ENCODE results near the gene FCRL5. TPM values are rescaled to one million over a fixed set of nuclear protein-coding genes. Genes with fewer than 3 reads are reported as not detected.
"Not testable (repeated sequence)": the region's sequence is repeated elsewhere in the genome, so short reads cannot be mapped to it uniquely, and the experiment has no call there.

Gene FCRL5
- total RNA-seq, 1 donor from 2014 or later, result 0.13 TPM

DNA sequence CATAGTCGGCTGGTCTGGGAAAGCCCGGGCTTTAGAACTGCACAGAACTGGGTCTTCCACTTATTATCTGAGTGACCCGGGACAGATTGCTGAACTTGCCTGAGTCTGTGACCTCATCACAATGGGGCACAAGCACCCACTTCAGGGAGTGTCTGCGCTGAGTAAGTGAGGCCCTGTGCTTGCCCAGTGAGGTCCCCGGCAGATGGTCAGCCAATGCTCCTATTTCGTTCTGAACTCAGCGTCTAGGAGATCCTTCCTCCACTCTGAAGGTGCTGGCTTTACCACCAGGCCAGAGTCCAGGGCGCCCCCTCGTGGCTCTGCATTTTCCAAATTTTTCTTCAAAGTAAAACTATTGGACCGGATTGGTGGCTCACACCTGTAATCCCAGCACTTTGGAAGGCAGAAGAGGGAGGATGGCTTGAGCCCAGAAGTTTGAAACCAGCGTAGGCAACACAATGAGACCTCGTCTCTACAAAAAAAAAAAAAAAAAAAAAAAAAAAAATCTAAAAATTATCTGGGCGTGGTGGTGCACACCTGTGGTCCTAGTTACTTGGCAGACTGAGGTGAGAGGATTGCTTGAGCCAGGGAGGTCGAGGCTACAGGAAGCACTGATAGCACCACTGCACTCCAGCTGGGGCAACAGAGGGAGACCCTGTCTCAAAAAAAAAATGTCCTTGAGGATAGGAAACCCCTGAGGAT is 61.7 kb downstream of the FCRL5 start:
- DNase-seq (ENCODE audit: low spot score), result no peak

DNA sequence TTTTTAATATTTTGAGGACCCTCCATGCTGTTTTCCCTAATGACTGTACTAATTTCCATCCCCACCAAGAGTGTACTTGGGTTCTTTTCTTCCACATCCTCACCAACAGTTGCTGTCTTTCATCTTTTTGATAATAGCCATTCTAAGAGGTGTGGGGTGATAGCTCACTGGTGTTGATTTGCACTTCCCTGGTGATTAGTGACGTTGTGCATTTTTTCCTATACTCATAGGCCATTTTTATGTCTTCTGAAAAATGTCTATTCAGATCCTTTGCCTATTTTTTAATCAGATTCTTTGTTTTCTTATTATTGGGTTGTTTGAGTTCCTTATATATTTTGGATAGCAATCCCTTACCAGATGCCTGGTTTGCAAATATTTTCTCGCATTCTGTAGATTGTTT is 64.2 kb downstream of the FCRL5 start:
- DNase-seq (ENCODE audit: low spot score), result no peak

DNA sequence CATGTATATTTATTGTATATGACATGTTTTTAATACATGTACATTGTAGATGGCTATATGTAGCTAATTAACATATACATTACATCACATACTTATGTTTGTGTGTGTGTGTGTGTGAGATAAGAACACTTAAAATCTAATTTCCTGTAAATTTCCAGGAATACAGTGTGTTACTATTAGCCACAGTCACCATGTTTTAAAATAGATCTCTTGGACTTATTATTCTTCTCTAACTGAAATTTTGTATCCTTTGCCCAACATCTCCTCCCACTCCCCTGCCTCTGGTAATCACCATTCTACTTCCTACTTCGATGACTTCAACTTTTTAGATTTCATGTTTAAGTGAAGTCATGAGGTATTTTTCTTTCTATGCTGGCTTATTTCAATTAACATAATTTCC is 64.8 kb downstream of the FCRL5 start:
- DNase-seq (ENCODE audit: low spot score), result no peak

DNA sequence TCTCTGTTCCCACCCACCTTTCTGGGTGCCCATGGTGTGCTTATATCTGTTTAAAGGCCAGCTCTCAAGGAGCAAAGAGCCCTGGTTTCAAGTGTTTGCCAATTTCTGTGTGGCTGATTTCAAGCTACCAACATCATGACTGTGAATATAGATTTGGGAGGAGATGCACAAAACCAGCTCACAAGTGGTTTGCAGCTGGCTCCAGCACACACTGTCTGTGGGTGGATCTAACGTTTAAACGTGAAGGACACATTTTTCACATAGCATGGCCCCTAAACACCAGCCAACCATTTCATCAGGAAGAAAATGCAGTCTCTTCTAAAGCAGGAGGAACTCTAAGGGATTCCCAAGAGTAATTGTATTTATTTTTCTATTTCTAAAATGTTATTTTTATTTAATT is 65.2 kb downstream of the FCRL5 start:
- no peak for DNase-seq (ENCODE audit: low spot score)

DNA sequence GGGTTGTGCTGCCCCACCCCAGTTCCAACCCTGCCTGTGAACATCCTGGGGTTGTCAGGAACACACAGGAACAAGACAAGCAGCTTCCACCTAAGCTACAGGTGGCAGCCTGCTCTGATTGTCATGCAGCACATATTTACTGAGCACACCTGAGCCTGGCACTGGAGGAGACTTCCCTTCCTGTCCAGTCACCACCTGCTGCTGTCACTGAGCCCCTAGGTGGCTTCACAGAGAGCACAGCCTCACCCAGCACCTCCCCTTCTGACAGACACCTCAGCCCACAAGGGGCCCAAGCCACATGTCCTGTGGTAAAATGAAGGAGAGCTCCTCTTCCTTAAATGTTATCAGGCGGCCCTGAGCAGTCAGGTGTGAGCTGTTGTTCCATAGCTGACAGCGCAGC is 65.9 kb downstream of the FCRL5 start:
- not testable (repeated sequence) for DNase-seq (ENCODE audit: low spot score)

DNA sequence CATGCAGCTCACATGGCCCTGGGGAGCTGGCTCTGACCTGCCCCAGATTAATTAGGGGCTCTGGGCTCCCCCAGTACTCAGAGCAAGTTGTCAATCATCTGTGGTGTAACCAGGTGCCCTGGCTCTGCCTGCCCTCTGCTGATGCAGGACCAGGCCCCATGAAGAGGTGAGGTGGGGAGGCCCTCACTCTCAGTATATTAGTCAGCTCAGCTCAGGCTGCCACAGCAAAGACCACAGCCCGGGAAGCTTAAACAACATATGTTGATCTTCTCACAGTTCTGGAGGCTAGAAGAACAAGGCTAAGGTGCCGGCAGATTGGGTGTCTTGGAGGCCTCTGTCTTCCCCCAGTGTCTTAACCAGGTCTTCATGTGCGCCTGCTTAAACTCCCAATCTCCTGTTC is 66.5 kb downstream of the FCRL5 start:
- no peak for DNase-seq (ENCODE audit: low spot score)

DNA sequence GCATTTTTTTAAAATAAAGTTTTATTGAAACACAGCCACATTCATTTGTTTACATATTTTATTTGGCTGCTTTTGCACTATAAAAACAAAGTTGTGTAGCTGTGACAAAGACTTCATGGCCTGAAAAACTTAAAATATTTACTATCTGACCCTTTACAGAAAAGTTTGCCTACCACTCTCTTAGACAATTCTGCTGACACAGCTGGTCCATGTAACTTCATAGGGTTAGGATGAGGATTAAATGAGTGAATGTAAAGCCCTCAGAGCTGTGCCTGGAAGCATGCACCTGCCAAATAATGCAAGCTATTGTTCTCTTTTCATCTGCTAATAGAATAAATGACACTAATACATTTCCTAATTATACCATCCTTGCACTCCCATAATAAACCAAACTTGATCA is 67.7 kb downstream of the FCRL5 start:
- DNase-seq (ENCODE audit: low spot score), result no peak

DNA sequence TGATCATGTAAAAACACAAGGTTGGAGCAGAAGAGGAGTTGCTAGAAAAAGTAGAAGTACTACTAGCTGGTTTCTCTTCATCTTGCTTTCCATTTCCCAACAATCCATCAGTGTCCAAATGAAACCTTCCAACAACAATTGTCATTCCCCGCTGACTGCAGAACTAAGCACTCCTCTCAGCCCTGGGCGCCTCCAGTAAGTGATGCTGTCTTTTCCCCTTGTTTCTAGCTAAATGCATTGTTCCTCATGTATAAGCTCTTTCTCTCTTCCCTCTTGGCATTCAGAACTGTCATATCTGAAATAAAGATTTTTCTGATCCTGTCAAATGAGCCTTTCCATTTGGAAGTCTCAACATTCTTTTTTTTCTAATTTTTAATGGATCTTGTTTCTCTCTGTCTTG is 68.7 kb downstream of the FCRL5 start:
- DNase-seq (ENCODE audit: low spot score), result no peak

DNA sequence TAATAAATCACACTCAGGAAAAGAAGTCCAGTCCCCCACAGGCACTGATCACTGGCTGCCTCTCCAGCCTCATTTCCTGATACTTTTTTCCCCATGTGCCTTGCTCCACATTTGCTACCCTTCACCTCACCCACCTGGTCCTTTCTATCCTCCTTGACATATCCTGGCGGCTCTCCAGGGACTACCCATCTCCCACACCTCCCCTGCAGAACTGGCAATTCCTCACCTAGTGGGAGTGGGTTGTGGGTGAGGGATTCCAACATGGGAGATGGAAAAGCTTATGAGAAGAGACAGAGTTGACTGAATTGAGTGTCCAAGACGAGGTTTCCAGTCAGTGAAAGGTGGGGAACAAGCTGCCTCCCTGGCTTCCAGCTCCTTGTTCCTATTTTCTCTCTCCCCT is 69.6 kb downstream of the FCRL5 start:
- DNase-seq (ENCODE audit: low spot score), result no peak

DNA sequence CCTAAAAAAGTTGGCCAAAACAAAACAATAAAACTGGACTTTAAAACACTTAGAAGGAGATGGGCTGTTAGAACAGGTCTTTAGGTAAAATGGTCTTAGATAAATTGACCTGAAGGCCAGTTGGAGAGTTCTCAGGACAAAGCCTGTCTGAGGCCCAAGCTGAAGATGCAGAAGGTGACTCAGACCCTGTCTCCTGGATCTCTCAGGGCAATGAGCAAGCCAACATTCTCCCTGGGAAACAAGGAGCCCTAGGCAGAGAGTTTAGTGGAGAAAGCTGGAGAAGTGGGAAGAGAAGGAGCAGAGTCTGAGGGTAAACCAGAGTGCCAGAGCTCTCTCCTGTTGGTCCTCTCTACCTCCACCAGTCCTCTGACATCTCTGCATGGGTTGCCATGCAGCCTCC is 70.1 kb downstream of the FCRL5 start:
- DNase-seq (ENCODE audit: low spot score), result no peak

DNA sequence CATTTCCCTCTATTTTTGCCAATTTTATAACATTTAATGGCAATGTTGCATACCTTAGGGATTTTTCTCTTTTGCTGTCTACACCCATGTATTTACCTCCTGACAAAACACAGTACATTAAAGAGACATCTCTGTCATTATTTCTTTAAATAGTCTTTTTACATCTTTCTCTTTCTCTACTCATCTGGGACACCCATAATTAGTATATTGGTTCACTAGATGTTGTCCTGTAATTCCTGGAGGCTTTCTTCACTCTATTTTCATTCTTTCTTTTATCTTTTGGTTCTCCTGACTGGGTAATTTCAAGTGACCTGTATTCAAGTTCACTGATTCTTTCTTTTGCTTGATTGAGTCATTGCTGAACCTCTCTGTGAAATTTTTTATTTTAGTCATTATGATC is 74.3 kb downstream of the FCRL5 start:
- DNase-seq (ENCODE audit: low spot score), result no peak

DNA sequence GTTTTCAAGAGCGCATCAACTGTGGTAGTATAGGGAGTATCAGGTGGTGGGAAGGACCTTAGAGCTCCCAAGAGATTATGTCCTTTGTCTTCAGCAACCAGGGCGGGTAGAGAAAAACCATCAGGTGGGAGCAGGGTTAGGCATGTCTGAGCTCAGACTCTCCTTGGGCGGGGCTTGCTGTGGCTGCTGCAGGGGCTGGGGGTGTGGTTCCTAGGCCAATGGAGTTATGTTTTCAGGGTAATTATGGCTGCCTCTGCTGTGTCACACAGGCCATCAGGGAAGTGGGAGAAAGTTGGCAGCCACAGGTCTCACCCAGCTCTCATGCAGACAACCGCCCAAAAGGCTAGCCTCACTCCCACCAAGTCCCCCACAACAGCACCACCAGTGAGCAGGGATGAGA is 74.9 kb downstream of the FCRL5 start:
- no peak for DNase-seq (ENCODE audit: low spot score)

DNA sequence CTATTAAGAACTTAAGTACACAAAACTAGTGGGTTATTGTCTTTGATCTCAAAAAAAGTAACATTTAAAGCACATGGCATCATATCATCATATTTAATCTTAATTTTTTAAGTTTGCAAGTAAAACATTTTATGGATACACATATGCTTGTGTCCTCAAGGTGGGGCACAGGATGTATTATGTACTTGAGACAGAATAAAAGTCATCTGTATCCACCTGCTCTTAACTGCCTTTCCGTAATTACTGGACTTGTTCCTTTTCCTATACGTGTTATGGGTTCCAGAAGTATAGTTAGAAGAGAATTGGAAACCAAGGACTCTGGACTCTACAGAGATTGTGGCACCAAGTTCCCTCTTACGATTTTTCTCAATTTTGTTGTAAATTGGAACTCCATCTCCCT is 79.4 kb downstream of the FCRL5 start:
- no peak for DNase-seq (ENCODE audit: low spot score)

DNA sequence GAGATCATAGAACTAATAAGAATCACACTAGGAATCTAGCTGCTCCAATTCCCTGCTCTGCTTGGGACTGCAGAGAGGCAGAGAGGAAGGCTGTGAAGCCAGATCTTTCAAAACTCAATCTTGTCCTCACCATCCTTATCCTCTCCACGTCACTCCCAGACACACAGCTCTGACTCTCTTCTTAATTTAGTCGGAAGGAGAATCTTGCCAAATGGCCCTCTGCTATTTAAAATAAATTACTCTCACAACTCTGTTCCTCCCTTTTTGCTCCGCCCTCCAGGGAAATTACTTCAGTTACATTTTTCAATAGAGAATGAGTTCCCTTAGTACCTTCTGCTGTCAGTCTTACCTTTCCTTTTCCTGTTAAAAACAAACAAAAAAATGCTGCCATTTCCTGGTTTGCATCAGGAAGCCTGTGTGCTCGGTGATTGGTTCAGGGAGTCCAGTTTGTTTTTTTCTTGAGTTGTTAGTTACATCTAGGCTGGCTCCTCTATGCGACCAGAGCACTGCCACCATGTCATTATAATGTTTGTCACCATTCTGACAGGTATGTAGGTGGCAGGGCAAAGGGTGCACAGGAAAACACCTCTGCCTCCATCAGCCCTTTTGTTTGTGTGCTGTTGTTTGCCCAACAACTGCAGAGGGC is 80.1 kb downstream of the FCRL5 start:
- DNase-seq (ENCODE audit: low spot score), result no peak

DNA sequence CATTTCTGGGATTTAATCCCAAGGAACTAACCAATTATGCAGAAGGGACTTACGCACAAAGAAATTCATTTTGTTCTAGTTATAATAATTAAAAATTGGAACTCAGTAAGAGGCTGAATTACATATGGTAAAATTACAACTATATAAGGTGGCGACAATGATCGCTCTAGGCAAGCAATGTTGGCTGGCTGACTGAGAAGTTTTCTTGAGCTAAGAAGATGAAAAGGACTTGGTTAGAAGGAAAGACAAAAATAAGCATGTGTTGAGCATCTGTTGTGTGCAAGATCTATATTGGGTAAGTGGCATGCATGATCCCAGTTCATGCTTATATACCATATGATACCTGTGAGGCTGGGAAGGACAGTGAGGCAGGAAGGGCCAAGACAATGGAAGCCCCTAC is 80.8 kb downstream of the FCRL5 start:
- no peak for DNase-seq (ENCODE audit: low spot score)

DNA sequence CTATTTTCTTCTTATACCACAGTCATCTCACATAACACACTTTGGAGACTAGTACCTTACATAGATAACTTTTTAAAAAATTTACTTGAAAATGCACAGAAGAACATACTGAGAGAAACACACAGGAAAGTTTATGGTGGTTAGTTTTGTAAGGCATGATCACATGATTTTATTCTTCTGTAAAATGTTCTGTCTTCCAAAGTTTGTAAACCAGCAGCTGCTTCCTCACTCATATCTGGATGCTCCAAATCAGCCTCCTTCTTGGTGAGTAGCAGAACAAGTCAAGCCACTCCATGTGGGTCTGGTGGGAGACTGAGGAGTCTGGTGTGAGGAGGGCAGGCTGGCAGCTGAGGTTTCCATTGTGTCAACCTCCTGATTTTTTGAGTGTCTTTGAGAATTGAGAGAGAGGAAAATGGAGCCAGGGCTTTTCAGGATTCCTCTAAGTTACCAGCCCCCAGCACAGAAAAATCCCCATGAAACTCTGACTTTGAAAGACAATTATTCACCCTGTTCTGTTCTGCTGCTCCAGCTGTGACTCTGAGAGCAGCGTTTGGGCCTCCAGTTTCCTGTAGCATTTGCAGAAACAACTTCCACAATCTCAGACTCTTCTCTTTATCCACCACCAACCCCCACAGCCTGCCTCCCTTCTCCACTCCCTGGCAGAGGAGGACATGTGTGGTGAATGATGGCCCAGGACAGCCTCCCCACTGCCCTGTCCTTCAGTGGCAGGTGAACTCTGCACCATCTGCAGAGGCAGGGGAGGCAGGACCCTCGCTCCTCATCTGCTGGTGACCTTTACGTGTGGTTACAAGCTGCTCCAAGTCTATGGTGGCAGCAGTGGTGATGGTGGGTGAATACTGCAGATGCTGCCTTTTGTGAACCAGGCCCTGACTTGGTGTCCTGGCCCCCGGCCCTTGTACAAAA is 82.3 kb downstream of the FCRL5 start:
- DNase-seq (ENCODE audit: low spot score), result no peak

DNA sequence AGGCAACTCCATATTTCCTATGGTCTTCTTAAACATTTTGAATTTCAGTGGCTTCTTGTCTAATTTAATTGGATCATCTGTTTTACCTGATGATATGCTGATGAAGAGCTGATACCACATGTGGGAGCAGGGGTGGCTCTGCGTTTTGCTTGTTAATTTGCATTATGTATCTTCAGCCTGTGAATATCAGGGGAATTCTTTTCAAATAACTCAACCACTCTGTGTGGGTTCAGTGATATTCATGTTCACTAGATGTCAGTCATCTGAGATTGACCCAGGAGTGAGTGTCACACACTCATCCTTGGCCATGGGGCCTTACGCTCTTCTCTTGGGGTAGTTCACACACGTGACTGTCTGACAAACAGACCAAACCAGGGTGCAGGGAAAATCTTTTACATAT is 83.0 kb downstream of the FCRL5 start:
- no peak for DNase-seq (ENCODE audit: low spot score)

DNA sequence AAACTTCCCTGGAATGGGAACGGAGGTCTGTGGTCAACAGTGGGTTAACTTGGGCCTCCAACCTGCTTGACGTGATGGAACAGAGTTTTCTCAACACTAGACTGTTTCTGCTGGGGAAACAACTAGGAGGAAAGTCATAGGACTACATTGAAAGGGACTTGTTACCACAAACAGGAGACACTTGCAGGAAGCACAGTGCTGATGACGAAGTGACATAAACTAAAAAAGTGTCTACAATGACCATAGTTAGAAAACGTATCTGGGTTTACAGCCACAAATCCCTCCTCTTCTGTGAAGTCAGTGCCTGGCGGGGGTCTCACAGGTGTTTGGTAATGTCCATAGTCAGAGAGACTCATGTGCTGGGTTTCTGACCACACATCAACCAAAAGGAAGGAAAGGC is 86.3 kb downstream of the FCRL5 start:
- DNase-seq (ENCODE audit: low spot score), result no peak
